Large intestine (tissue), 3 donors: ENCODE measurements around the gene EVL. TPM values are rescaled to one million over a fixed set of nuclear protein-coding genes. Genes with fewer than 3 reads are reported as not detected.
A peak's percentile ranks its signal among the peaks of the same experiment; 100 is the strongest.
"Not testable (repeated sequence)": the region's sequence is repeated elsewhere in the genome, so short reads cannot be mapped to it uniquely, and the experiment has no call there.

Source experiments
- DNase-seq, 2 donors: peaks; one replicate each; pipeline versions ENCODE4 v3.0.0 to v3.0.0-alpha.2; 2013
- H3K27ac ChIP-seq: one replicate; pipeline ENCODE4 v1.5.1; 2013; ENCODE audit warnings: low read length
- H3K27me3 ChIP-seq: 2 replicates; pipeline ENCODE4 v1.6.1; 2013; ENCODE audit warnings: low read length; ENCODE audit not compliant: control insufficient read depth, insufficient read depth
- H3K36me3 ChIP-seq: 2 replicates; pipeline ENCODE4 v1.6.1; 2013; ENCODE audit warnings: low read length; ENCODE audit not compliant: control insufficient read depth, insufficient read depth
- H3K4me1 ChIP-seq: one replicate; pipeline ENCODE4 v1.6.1; 2013; ENCODE audit warnings: low read length; ENCODE audit not compliant: control insufficient read depth, insufficient read depth
- H3K4me3 ChIP-seq: one replicate; pipeline ENCODE4 v1.5.1; 2013; ENCODE audit warnings: low read length
- H3K9me3 ChIP-seq: one replicate; pipeline ENCODE4 v1.6.1; 2013; ENCODE audit warnings: mild to moderate bottlenecking, low read depth, low read length, moderate library complexity; ENCODE audit not compliant: control insufficient read depth
- WGBS: methylation state at CpG from one replicate; pipeline ENCODE4 v1.1.5; 2013; ENCODE audit warnings: low lambda C conversion rate; ENCODE audit not compliant: insufficient coverage; 5-methylcytosine and 5-hydroxymethylcytosine counted together
- polyA plus RNA-seq: library from polyadenylated mRNA; unstranded; fragments of 120-200 nt; gene quantifications from one replicate; pipeline ENCODE4 v1.2.1, GENCODE V29; 2013

EVL gene
- polyA plus RNA-seq, 1 donor, result 119 TPM

- DNase-seq, H3K9me3 ChIP-seq, H3K27ac ChIP-seq, H3K4me1 ChIP-seq, H3K27me3 ChIP-seq, H3K4me3 ChIP-seq, H3K36me3 ChIP-seq: not testable (repeated sequence)
- WGBS, result no CpG with 5 or more reads among the region's 12 CpGs
These were observed 708 bp upstream of the EVL start for GRCh38 chr14:100064335-100065092.

GRCh38 chr14:100065942-100066574 is 836 bp downstream of the EVL start:
- no peak overlapping the region for H3K27ac ChIP-seq
- no peak for DNase-seq
- peak overlapping the region; percentile 4 for H3K4me3 ChIP-seq
- no peaks in the 10 kb centered on the region for H3K27me3 ChIP-seq
- WGBS, result 80% methylated on average over 2 of the region's 10 CpGs
- H3K36me3 ChIP-seq, result no peaks in the 10 kb centered on the region
- H3K4me1 ChIP-seq, result no peaks in the 10 kb centered on the region
- no peaks in the 10 kb centered on the region for H3K9me3 ChIP-seq

DNA sequence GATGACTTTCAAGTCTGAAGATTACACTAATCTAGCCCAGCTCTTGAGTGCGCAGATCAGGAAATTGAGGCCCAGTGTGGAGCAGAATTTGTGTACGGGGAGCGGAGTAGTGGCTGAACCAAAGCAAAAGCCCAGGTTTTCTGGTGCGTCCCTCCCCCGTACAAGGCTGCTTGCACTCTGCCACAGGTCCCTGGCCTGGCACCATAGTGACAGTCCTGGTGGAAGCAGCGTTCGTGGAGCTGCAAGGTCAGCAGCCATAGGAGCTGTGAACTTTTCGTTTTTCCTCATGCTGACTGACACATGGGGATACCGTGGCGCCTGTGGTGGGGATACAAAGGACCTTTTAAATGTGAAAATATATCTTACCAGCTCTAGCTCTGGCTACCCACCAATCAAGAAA is 1.7 kb downstream of the EVL start:
- WGBS, result no CpG with 5 or more reads among the region's 10 CpGs
- Histone ChIP-seq H3K4me1 (no peaks in the 10 kb centered on the region), H3K27ac (no peak overlapping the region), H3K4me3 (no peak overlapping the region), H3K27me3 (no peaks in the 10 kb centered on the region), H3K9me3 (no peaks in the 10 kb centered on the region), H3K36me3 (no peaks in the 10 kb centered on the region)
- no peak for DNase-seq

- Histone ChIP-seq H3K27ac (no peak overlapping the region), H3K9me3 (no peaks in the 10 kb centered on the region), H3K36me3 (no peaks in the 10 kb centered on the region), H3K4me1 (no peaks in the 10 kb centered on the region), H3K4me3 (no peak overlapping the region), H3K27me3 (no peaks in the 10 kb centered on the region)
- no peak for DNase-seq
- 80% methylated on average over 1 of the region's 6 CpGs for WGBS
These were observed 2.3 kb downstream of the EVL start for GRCh38 chr14:100067481-100067880.

DNA sequence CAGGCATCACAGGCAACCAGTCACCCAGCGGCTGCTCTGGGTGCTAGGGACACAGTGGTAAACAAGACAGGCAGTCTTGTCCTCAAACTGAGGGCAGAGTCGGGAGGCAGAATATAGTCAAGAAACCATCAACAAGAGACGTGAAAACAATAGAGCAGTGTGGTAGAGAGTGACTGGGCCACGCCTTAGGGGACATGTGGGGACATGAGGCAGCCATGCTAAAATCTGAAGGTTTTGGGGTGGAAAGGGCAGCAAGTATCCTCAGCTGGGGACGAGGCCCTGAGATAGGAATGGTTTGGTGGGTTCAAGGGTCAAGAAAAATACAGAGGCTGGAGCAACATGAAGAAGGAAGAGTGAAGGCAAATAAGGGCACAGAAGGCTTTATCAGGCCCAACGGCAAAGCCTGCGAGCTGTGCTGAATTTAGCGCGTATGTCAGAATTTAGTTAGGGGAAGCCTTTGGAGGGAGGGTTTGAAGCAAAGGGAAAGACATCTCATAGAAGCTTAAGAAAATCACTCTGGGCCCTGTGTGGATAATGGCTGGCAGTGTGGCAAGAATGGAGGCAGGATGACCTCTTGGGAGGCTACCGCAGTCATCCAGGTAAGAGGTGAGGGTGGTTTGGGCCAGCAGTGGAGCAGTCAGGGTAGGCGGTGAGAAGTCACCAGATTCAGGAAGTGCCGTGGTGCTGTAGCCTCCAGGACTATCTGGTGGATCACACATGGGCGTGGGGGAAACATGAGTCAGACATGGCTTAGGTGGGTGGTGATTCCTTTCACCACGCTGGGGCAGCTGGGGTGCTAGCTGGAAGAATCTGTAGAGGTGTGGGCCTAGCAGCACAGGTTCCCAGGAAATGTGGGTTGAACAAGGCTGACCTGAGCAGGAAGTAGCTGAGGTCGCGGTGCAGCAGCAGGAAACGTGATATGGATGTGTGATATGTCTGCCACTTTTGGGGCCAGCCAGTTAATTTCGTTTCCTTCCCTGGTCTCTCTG is 3.0 kb downstream of the EVL start:
- no peaks in the 10 kb centered on the region for H3K36me3 ChIP-seq
- H3K4me1 ChIP-seq, result no peaks in the 10 kb centered on the region
- no peaks in the 10 kb centered on the region for H3K9me3 ChIP-seq
- no peak overlapping the region for H3K4me3 ChIP-seq
- H3K27ac ChIP-seq, result no peak overlapping the region
- WGBS, result 80% methylated on average over 1 of the region's 18 CpGs
- H3K27me3 ChIP-seq, result no peaks in the 10 kb centered on the region
- no peak for DNase-seq

DNA sequence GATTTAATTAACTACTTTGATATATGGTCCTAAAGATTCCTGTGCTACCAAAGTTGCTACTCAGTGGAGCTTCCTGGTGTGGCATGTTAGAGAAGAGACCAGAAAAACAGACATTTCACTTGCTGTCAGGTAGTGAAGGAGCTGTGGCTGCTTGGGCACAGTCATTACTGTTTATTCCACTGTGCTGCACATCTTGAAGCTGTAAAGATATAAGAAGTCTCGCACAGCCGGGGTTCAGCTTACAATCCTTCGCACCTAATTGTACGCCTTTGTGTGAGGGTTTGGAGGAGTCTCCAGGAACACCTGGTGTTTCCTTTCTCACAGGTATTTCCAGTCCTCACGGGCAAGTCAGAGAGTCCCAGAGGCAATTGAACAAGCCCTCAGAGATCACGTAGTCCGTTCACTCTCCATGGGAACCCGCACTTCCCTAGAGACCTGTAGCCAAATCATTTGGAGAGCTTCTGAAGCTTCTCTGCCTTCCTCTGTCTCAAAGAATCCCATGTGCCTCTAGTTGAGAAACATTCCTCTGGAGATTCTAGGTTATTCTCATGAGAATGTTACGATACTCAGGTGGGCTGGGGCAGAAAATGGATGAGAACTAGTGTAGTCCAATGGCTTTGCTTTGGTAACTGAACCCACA is 4.1 kb downstream of the EVL start:
- Histone ChIP-seq H3K4me1 (no peaks in the 10 kb centered on the region), H3K27ac (no peak overlapping the region), H3K4me3 (no peak overlapping the region)

GRCh38 chr14:100070310-100070709 is 5.1 kb downstream of the EVL start:
- WGBS, result no CpG with 5 or more reads among the region's 11 CpGs
- H3K27ac ChIP-seq, result no peak overlapping the region
- no peak overlapping the region for H3K4me3 ChIP-seq
- H3K4me1 ChIP-seq, result no peaks in the 10 kb centered on the region
- no peak for DNase-seq
- no peaks in the 10 kb centered on the region for H3K27me3 ChIP-seq
- no peaks in the 10 kb centered on the region for H3K9me3 ChIP-seq
- H3K36me3 ChIP-seq, result peaks cover 3% of the 10 kb centered on the region

More for the DNA sequence above, 4.1 kb downstream of the EVL start:
- Histone ChIP-seq H3K9me3 (no peaks in the 10 kb centered on the region), H3K27me3 (no peaks in the 10 kb centered on the region), H3K36me3 (no peaks in the 10 kb centered on the region)
- no peak for DNase-seq
- no CpG with 5 or more reads among the region's 9 CpGs for WGBS

- H3K36me3 ChIP-seq, result peaks cover 3% of the 10 kb centered on the region
- H3K4me1 ChIP-seq, result no peaks in the 10 kb centered on the region
- H3K9me3 ChIP-seq, result no peaks in the 10 kb centered on the region
- WGBS, result no CpG with 5 or more reads among the region's 3 CpGs
- H3K27ac ChIP-seq, result no peak overlapping the region
- H3K4me3 ChIP-seq, result no peak overlapping the region
- H3K27me3 ChIP-seq, result no peaks in the 10 kb centered on the region
- DNase-seq, result no peak
These were observed 6.3 kb downstream of the EVL start for GRCh38 chr14:100071545-100071944.

DNA sequence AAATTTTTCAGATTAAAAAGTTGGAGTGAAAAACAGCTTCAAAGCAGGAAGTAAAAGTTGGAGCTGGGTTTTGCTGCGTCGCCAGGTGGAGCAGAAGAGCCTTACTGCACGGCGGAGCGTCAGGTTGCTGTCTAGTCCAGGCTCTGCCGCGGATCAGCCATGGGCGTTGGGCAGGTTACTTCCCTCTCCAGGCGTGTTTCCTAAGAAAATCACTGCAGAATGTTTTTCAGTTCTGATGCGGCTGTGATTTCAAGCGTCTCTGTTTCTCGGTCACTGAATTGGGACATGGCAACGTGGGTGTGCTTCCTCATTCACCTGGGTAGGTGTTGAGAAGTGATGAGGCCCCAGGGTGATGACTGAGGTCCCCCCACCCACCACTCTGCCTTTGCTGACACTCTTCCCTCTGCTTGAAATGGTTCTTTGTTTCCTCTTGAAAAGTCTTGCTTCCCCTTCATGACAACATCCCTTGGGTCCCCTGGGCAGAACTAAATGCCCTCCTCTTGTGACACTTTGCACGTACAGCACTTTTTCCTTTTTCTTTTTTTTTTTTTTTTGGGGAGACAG is 7.6 kb downstream of the EVL start:
- no peak overlapping the region for H3K4me3 ChIP-seq
- peaks cover 3% of the 10 kb centered on the region for H3K36me3 ChIP-seq
- H3K27me3 ChIP-seq, result no peaks in the 10 kb centered on the region
- DNase-seq, result no peak
- H3K4me1 ChIP-seq, result no peaks in the 10 kb centered on the region
- no peak overlapping the region for H3K27ac ChIP-seq
- WGBS, result 80% methylated on average over 1 of the region's 14 CpGs
- H3K9me3 ChIP-seq, result no peaks in the 10 kb centered on the region
